H1 (cell line): ENCODE results near the gene LRRC18. TPM values are rescaled to one million over a fixed set of nuclear protein-coding genes. Genes with fewer than 3 reads are reported as not detected.

ENCODE experiments used
- CTCF ChIA-PET: fragments of 300-600 bp; sonication (Branson Sonifier 250); formaldehyde crosslinking; loops from one replicate; lab custom pipeline; 2021; ENCODE audit not compliant: partially characterized antibody; lab: Charles Lee
- POLR2A ChIA-PET: fragments of 300-600 bp; sonication (Branson Sonifier 250); formaldehyde crosslinking; loops from one replicate; lab custom pipeline; 2021; ENCODE audit warnings: inconsistent platforms; ENCODE audit not compliant: partially characterized antibody; lab: Charles Lee
- DNase-seq, 2 experiments: peaks; one replicate each; pipeline versions ENCODE4 v3.0.0 to v3.0.0-alpha.2; 2010 to 2022; ENCODE audit warnings: low spot score in 2 of 2, low read depth in 1 of 2, mixed read lengths in 1 of 2
- FAIRE-seq: peaks from 2 replicates; lab custom pipeline; 2011; peaks lifted over from hg19 to GRCh38; lab: Jason Lieb, UNC
- H2AFZ ChIP-seq: 2 replicates; pipeline ENCODE4 v1.8.1; 2012; ENCODE audit warnings: low read length, inconsistent platforms
- H2AK5ac ChIP-seq: 2 replicates; pipeline ENCODE4 v1.6.1; 2013; ENCODE audit warnings: low read depth, low read length
- H2BK120ac ChIP-seq: replicated peaks from 2 replicates; pipeline ENCODE3; 2013; ENCODE audit warnings: low read depth, low read length, inconsistent platforms
- H2BK12ac ChIP-seq: 2 replicates; pipeline ENCODE4 v1.6.1; 2013; ENCODE audit warnings: low read depth, low read length
- H2BK15ac ChIP-seq: 2 replicates; pipeline ENCODE4 v1.6.1; 2013; ENCODE audit warnings: low read length
- H2BK20ac ChIP-seq: 2 replicates; pipeline ENCODE4 v1.6.1; 2013; ENCODE audit warnings: low read length
- H2BK5ac ChIP-seq: 2 replicates; pipeline ENCODE4 v1.6.1; 2013; ENCODE audit warnings: low read depth, low read length
- H3K14ac ChIP-seq: 2 replicates; pipeline ENCODE4 v1.6.1; 2013; ENCODE audit warnings: inconsistent platforms; ENCODE audit not compliant: insufficient read length
- H3K18ac ChIP-seq: 2 replicates; pipeline ENCODE4 v1.6.1; 2013; ENCODE audit warnings: low read length; ENCODE audit errors: extremely low read depth
- H3K23ac ChIP-seq: 2 replicates; pipeline ENCODE4 v1.6.1; 2013; ENCODE audit warnings: inconsistent platforms; ENCODE audit not compliant: insufficient read length
- H3K23me2 ChIP-seq: 2 replicates; pipeline ENCODE4 v1.6.1; 2013; ENCODE audit warnings: low read depth, low read length
- H3K27ac ChIP-seq: 2 replicates; pipeline ENCODE4 v1.6.1; 2011; ENCODE audit warnings: low read depth, low read length, inconsistent platforms
- H3K27me3 ChIP-seq, 4 experiments: replicated peaks in 1 of 4; 1 replicate in 1 of 4; 2 replicates in 3 of 4; pipeline versions ENCODE4 v1.6.1 to v1.8.1; 2011 to 2013; ENCODE audit warnings: low read length in 3 of 4, mild to moderate bottlenecking in 3 of 4, inconsistent platforms in 2 of 4, mixed read lengths in 2 of 4, moderate library complexity in 1 of 4; ENCODE audit not compliant: control insufficient read depth in 3 of 4, insufficient read depth in 3 of 4; ENCODE audit errors: extremely low read depth in 1 of 4
- H3K36me3 ChIP-seq, 4 experiments: 2 replicates each; pipeline versions ENCODE4 v1.6.1 to v1.8.1; 2011 to 2013; ENCODE audit warnings: mild to moderate bottlenecking in 4 of 4, low read length in 3 of 4, moderate library complexity in 2 of 4, control low read depth in 1 of 4, inconsistent platforms in 1 of 4; ENCODE audit not compliant: insufficient read depth in 4 of 4, control insufficient read depth in 2 of 4
- H3K4ac ChIP-seq: replicated peaks from 2 replicates; pipeline ENCODE3; 2013; ENCODE audit warnings: low read length, low read depth, mixed read lengths, inconsistent platforms; ENCODE audit not compliant: insufficient read length
- H3K4me1 ChIP-seq, 4 experiments: replicated peaks in 1 of 4; 1 replicate in 1 of 4; 2 replicates in 3 of 4; pipeline versions ENCODE4 v1.6.1 to v1.8.1; 2011 to 2013; ENCODE audit warnings: low read length in 3 of 4, inconsistent platforms in 2 of 4, mixed read lengths in 1 of 4; ENCODE audit not compliant: insufficient read depth in 4 of 4, control insufficient read depth in 3 of 4
- H3K4me2 ChIP-seq, 2 experiments: 2 replicates each; pipeline versions ENCODE4 v1.6.1 to v1.8.1; 2011 to 2013; ENCODE audit warnings: low read depth in 2 of 2, low read length in 2 of 2, control low read depth in 1 of 2, inconsistent platforms in 1 of 2, mild to moderate bottlenecking in 1 of 2; ENCODE audit not compliant: insufficient read depth in 1 of 2
- H3K4me3 ChIP-seq, 4 experiments: fragments of 200-600, 300-600 bp in 1 of 4; sonication (generic), shearing (Covaris generic), sonication (Bioruptor Twin) in 1 of 4; 2 replicates each; pipeline versions ENCODE4 v1.5.1 to v1.8.1; 2011 to 2016; ENCODE audit warnings: low read length in 4 of 4, low read depth in 3 of 4, control low read depth in 2 of 4, inconsistent platforms in 2 of 4, mild to moderate bottlenecking in 2 of 4, mixed read lengths in 1 of 4, moderate library complexity in 1 of 4; ENCODE audit not compliant: insufficient read depth in 2 of 4; ENCODE audit errors: extremely low read depth in 1 of 4
- H3K56ac ChIP-seq: replicated peaks from 2 replicates; pipeline ENCODE3; 2013; ENCODE audit warnings: low read depth, mild to moderate bottlenecking, mixed read lengths, low read length, inconsistent platforms; ENCODE audit not compliant: insufficient read length
- H3K79me1 ChIP-seq: 2 replicates; pipeline ENCODE4 v1.6.1; 2013; ENCODE audit warnings: low read depth, low read length, control low read depth
- H3K79me2 ChIP-seq, 2 experiments: 2 replicates each; pipeline versions ENCODE4 v1.6.1 to v1.8.1; 2012 to 2013; ENCODE audit warnings: low read length in 2 of 2, mild to moderate bottlenecking in 2 of 2, inconsistent platforms in 1 of 2; ENCODE audit not compliant: insufficient read depth in 2 of 2, control insufficient read depth in 1 of 2
- H3K9ac ChIP-seq, 4 experiments: replicated peaks in 1 of 4; 1 replicate in 1 of 4; 2 replicates in 3 of 4; pipeline versions ENCODE4 v1.6.1 to v1.8.1; 2011 to 2013; ENCODE audit warnings: low read depth in 3 of 4, low read length in 3 of 4, control low read depth in 2 of 4, mild to moderate bottlenecking in 2 of 4, moderate library complexity in 2 of 4, inconsistent platforms in 1 of 4; ENCODE audit errors: extremely low read depth in 1 of 4
- H3K9me3 ChIP-seq, 2 experiments: 2 replicates each; pipeline versions ENCODE4 v1.6.1 to v1.8.1; 2012 to 2013; ENCODE audit warnings: mild to moderate bottlenecking in 2 of 2, moderate library complexity in 2 of 2, control low read depth in 1 of 2, inconsistent platforms in 1 of 2, low read depth in 1 of 2, low read length in 1 of 2, mixed read lengths in 1 of 2; ENCODE audit not compliant: insufficient read depth in 2 of 2
- H4K20me1 ChIP-seq, 2 experiments: replicated peaks in 1 of 2; 2 replicates each; pipeline versions ENCODE3 to v1.8.1; 2011 to 2013; ENCODE audit warnings: inconsistent platforms in 2 of 2, low read length in 2 of 2, mild to moderate bottlenecking in 1 of 2; ENCODE audit not compliant: insufficient read depth in 2 of 2, control insufficient read depth in 1 of 2
- H4K5ac ChIP-seq: 2 replicates; pipeline ENCODE4 v1.6.1; 2013; ENCODE audit warnings: low read length, low read depth, mixed read lengths, inconsistent platforms; ENCODE audit not compliant: insufficient read length
- H4K8ac ChIP-seq: 2 replicates; pipeline ENCODE4 v1.8.0; 2013; ENCODE audit warnings: mild to moderate bottlenecking, moderate library complexity, low read length, inconsistent platforms; ENCODE audit not compliant: insufficient read depth; ENCODE audit errors: extremely low read depth
- H4K91ac ChIP-seq: replicated peaks from 2 replicates; pipeline ENCODE3; 2013; ENCODE audit warnings: low read length, mixed read lengths, inconsistent platforms; ENCODE audit not compliant: insufficient read length
- CHD2 ChIP-seq: IDR thresholded peaks from 2 replicates; pipeline ENCODE4 v1.6.1; 2012; ENCODE audit warnings: low read length, improper control_type of control experiment
- JUND ChIP-seq: IDR thresholded peaks from 2 replicates; pipeline ENCODE4 v1.6.1; 2011; ENCODE audit warnings: mild to moderate bottlenecking, improper control_type of control experiment, low read length
- NANOG ChIP-seq: IDR thresholded peaks from 2 replicates; pipeline ENCODE4 v1.6.1; 2011; ENCODE audit warnings: low read length, low read depth, mild to moderate bottlenecking, inconsistent platforms; ENCODE audit not compliant: insufficient read depth, poor library complexity, severe bottlenecking
- POLR2AphosphoS5 ChIP-seq: IDR thresholded peaks from 2 replicates; pipeline ENCODE4 v1.6.1; 2011; ENCODE audit warnings: low read depth, low read length
- RBBP5 ChIP-seq: IDR thresholded peaks from 2 replicates; pipeline ENCODE4 v1.7.1; 2012; ENCODE audit warnings: low read depth, mild to moderate bottlenecking, inconsistent platforms, low read length, moderate library complexity, borderline replicate concordance
- SAP30 ChIP-seq: fragments of 300-600 bp; sonication (generic); IDR thresholded peaks from 2 replicates; pipeline ENCODE4 v1.7.1; 2012; ENCODE audit warnings: low read length, moderate library complexity, mild to moderate bottlenecking, inconsistent platforms; ENCODE audit not compliant: insufficient read depth, insufficient replicate concordance
- SIN3A ChIP-seq, 2 experiments: IDR thresholded peaks in 1 of 2; conservative IDR thresholded peaks in 1 of 2; 2 replicates each; pipeline ENCODE4 v1.6.1; 2011 to 2012; ENCODE audit warnings: low read length in 2 of 2, improper control_type of control experiment in 1 of 2, low read depth in 1 of 2, mild to moderate bottlenecking in 1 of 2
- SIRT6 ChIP-seq: IDR thresholded peaks from one replicate; pipeline ENCODE4 v1.7.1; 2012; ENCODE audit warnings: low read length, inconsistent platforms
- SP2 ChIP-seq: IDR thresholded peaks from 2 replicates; pipeline ENCODE4 v1.6.1; 2012; ENCODE audit warnings: mild to moderate bottlenecking, low read length, inconsistent platforms
- YY1 ChIP-seq: IDR thresholded peaks from 2 replicates; pipeline ENCODE4 v1.6.1; 2011; ENCODE audit warnings: low read depth, mild to moderate bottlenecking, low read length
- WGBS, 2 experiments: shearing (Covaris generic) in 1 of 2; methylation state at CpG; one replicate each; pipeline versions ENCODE4 v1.1.6 to v1.1.7; 2013 to 2015; ENCODE audit warnings: low lambda C conversion rate in 2 of 2, mixed read lengths in 2 of 2, inconsistent platforms in 1 of 2, low coverage in 1 of 2, missing lambda C conversion rate in 1 of 2; ENCODE audit not compliant: insufficient replicate concordance in 2 of 2, insufficient coverage in 1 of 2, insufficient read length in 1 of 2; ENCODE audit errors: extremely low coverage in 1 of 2, missing lambda C conversion rate in 1 of 2; 5-methylcytosine and 5-hydroxymethylcytosine counted together
- polyA plus RNA-seq, 7 experiments: library from polyadenylated mRNA; depleted of rRNA in 3 of 7; stranded (reverse) in 5 of 7; unstranded in 2 of 7; fragments of >200 nt in 5 of 7; fragments of 200-250 nt in 2 of 7; gene quantifications; 1 replicate in 5 of 7; 2 replicates in 1 of 7; 4 replicates in 1 of 7; pipeline versions ENCODE4 v1.2.1 to v1.2.3, GENCODE V29; 2011 to 2013; ENCODE audit warnings: missing spikeins in 2 of 7, mixed read lengths in 2 of 7
- total RNA-seq: library from RNA; stranded (reverse); fragmentation: NEBNext Ultra II Directional; extraction: Animal tissue kit (Norgen Biotek cat#: 25700); gene quantifications from 2 replicates; pipeline ENCODE4 v1.2.1, GENCODE V29; 2021
- TF ChIP-seq, protein P1 (sequence below): IDR thresholded peaks from 2 replicates; pipeline ENCODE4 v1.6.1; 2012; ENCODE audit warnings: inconsistent platforms

Gene LRRC18
- total and polyA plus RNA-seq, 2 of the 8 experiments (the other 6 are each of a cell fraction or from before 2014, with no cell fraction given): not detected

GRCh38 chr10:48968036-48968435 lies 28.4 kb upstream of the LRRC18 start:
- H4K20me1 ChIP-seq: no peaks in the 10 kb centered on the region
- no peak overlapping the region for H3K14ac ChIP-seq
- no peak overlapping the region for H3K4me3 ChIP-seq
- no peak overlapping the region for H2BK120ac ChIP-seq
- H3K18ac ChIP-seq: no peak overlapping the region
- no peak overlapping the region for H3K27ac ChIP-seq
- H2BK20ac ChIP-seq: no peak overlapping the region
- H2BK12ac ChIP-seq: no peak overlapping the region
- no peaks in the 10 kb centered on the region for H3K36me3 ChIP-seq
- H2BK5ac ChIP-seq: no peak overlapping the region
- no peak overlapping the region for H2AK5ac ChIP-seq
- no peaks in the 10 kb centered on the region for H3K9me3 ChIP-seq
- H4K5ac ChIP-seq: no peak overlapping the region
- no peak overlapping the region for H3K4me2 ChIP-seq
- H2BK15ac ChIP-seq: no peak overlapping the region; the same call in 1 of the 2 replicates
- ChIA-PET POLR2A (no interaction called here), CTCF (no interaction called here)
- 93% methylated on average over 3 of the region's 3 CpGs; no CpG with 5 or more reads in 1 of the 2 experiments for WGBS, 2 experiments
- H4K91ac ChIP-seq: no peak overlapping the region
- H3K23ac ChIP-seq: no peak overlapping the region
- TF ChIP-seq SAP30: no peak
- no peak for TF ChIP-seq SIRT6
- TF ChIP-seq POLR2AphosphoS5: no peak
- no peak for TF ChIP-seq SIN3A (conservative IDR thresholded peaks at IDR 0.05 in 1 of 2, IDR thresholded peaks at IDR 0.05 in 1 of 2; ENCODE audit: low read depth in 1 of 2, low read length in 2 of 2)
- TF ChIP-seq YY1: no peak
- no peak for TF ChIP-seq CHD2
- TF ChIP-seq, protein P1, sequence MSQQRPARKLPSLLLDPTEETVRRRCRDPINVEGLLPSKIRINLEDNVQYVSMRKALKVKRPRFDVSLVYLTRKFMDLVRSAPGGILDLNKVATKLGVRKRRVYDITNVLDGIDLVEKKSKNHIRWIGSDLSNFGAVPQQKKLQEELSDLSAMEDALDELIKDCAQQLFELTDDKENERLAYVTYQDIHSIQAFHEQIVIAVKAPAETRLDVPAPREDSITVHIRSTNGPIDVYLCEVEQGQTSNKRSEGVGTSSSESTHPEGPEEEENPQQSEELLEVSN: no peak
- TF ChIP-seq JUND: no peak
- TF ChIP-seq RBBP5: no peak
- no peak for TF ChIP-seq SP2
- no peak for TF ChIP-seq NANOG
- H2AFZ ChIP-seq: no peak overlapping the region
- FAIRE-seq (no peak), DNase-seq (no peak)
- no peaks in the 10 kb centered on the region for H3K79me2 ChIP-seq
- H4K8ac ChIP-seq: no peak overlapping the region
- no peak overlapping the region for H3K9ac ChIP-seq
- no peak overlapping the region for H3K56ac ChIP-seq
- H3K27me3 ChIP-seq: no peaks in the 10 kb centered on the region
- H3K4ac ChIP-seq: no peak overlapping the region
- no peaks in the 10 kb centered on the region; a peak in 1 of 7 replicates for H3K4me1 ChIP-seq
- no peaks in the 10 kb centered on the region for H3K23me2 ChIP-seq
- H3K79me1 ChIP-seq: no peaks in the 10 kb centered on the region
